B cell (primary cell): Measurements from ENCODE around the gene NPAT. TPM values are rescaled to one million over a fixed set of nuclear protein-coding genes. Genes with fewer than 3 reads are reported as not detected.
"Not testable (repeated sequence)": the region's sequence is repeated elsewhere in the genome, so short reads cannot be mapped to it uniquely, and the experiment has no call there.

Experiments
- ATAC-seq: fragments of 200-7000 bp; cut with Tn5 transposase; one replicate; pipeline ENCODE4 v1.10.0; 2021; ENCODE audit warnings: low read depth, mild to moderate bottlenecking, moderate number of reproducible peaks, moderate library complexity
- CTCF ChIA-PET: fragments of 350-600 bp; sonication (Branson Sonifier 250); formaldehyde crosslinking; loops from one replicate; lab custom pipeline; 2021; ENCODE audit warnings: antibody characterized with exemption, inconsistent platforms; lab: Charles Lee
- POLR2A ChIA-PET: fragments of 350-600 bp; sonication (Branson Sonifier 250); formaldehyde crosslinking; loops from one replicate; lab custom pipeline; 2021; ENCODE audit warnings: antibody characterized with exemption; lab: Charles Lee
- DNase-seq: peaks from one replicate; pipeline ENCODE4 v3.0.0; 2013
- H2AFZ ChIP-seq: 2 replicates; pipeline ENCODE4 v1.6.1; 2012; ENCODE audit warnings: mild to moderate bottlenecking, low read depth, low read length; ENCODE audit not compliant: insufficient read depth, poor library complexity, severe bottlenecking
- H3K27ac ChIP-seq, 2 donors: 1 replicate in 1 of 2; 2 replicates in 1 of 2; pipeline ENCODE4 v1.5.1; 2012 to 2013; ENCODE audit warnings: low read length in 2 of 2, mild to moderate bottlenecking in 2 of 2, moderate library complexity in 1 of 2
- H3K27me3 ChIP-seq, 4 experiments: fragments of 200-600 bp in 1 of 4; sonication (generic) in 1 of 4; replicated peaks in 1 of 4; 1 replicate in 2 of 4; 2 replicates in 2 of 4; pipeline versions ENCODE4 v1.6.1 to v1.7.0; 2013 to 2016; ENCODE audit warnings: low read length in 3 of 4, mild to moderate bottlenecking in 2 of 4, mixed read lengths in 1 of 4, moderate library complexity in 1 of 4; ENCODE audit not compliant: insufficient read depth in 4 of 4, control insufficient read depth in 3 of 4; ENCODE audit errors: control extremely low read depth in 1 of 4
- H3K36me3 ChIP-seq, 2 experiments: replicated peaks in 1 of 2; 1 replicate in 1 of 2; 2 replicates in 1 of 2; pipeline versions ENCODE4 v1.6.1 to v1.7.1; 2013; ENCODE audit warnings: low read length in 1 of 2; ENCODE audit not compliant: insufficient read depth in 2 of 2, control insufficient read depth in 1 of 2; ENCODE audit errors: control extremely low read depth in 1 of 2, extremely low read depth in 1 of 2
- H3K4me1 ChIP-seq, 2 donors: fragments of 200-600 bp in 1 of 2; sonication (generic) in 1 of 2; 1 replicate in 1 of 2; 2 replicates in 1 of 2; pipeline versions ENCODE4 v1.5.1 to v1.6.1; 2013 to 2017; ENCODE audit warnings: low read length in 2 of 2; ENCODE audit not compliant: control insufficient read depth in 2 of 2, insufficient read depth in 2 of 2
- H3K4me2 ChIP-seq: replicated peaks from 2 replicates; pipeline ENCODE3; 2012; ENCODE audit warnings: mild to moderate bottlenecking, low read depth, low read length; ENCODE audit not compliant: poor library complexity, severe bottlenecking
- H3K4me3 ChIP-seq, 5 experiments: fragments of 200-600 bp in 1 of 5; sonication (generic) in 1 of 5; 1 replicate in 3 of 5; 2 replicates in 2 of 5; pipeline versions ENCODE4 v1.5.1 to v1.7.0; 2011 to 2016; ENCODE audit warnings: low read length in 4 of 5, mild to moderate bottlenecking in 4 of 5, low read depth in 2 of 5, control low read depth in 1 of 5, moderate library complexity in 1 of 5; ENCODE audit not compliant: insufficient read depth in 1 of 5; ENCODE audit errors: control extremely low read depth in 1 of 5, extremely low read depth in 1 of 5
- H3K79me2 ChIP-seq: fragments of 200-600 bp; sonication (generic); one replicate; pipeline ENCODE4 v1.6.0; 2016; ENCODE audit warnings: low read length; ENCODE audit not compliant: control insufficient read depth, insufficient read depth
- H3K9ac ChIP-seq: fragments of 200-600 bp; sonication (generic); 2 replicates; pipeline ENCODE4 v1.6.1; 2017; ENCODE audit warnings: mild to moderate bottlenecking, low read length, moderate library complexity
- H3K9me3 ChIP-seq, 3 donors: one replicate each; pipeline versions ENCODE4 v1.6.1 to v1.7.1; 2013; ENCODE audit warnings: low read length in 2 of 3; ENCODE audit not compliant: control insufficient read depth in 2 of 3, insufficient read depth in 1 of 3; ENCODE audit errors: control extremely low read depth in 1 of 3
- H4K20me1 ChIP-seq: 2 replicates; pipeline ENCODE4 v1.6.0; 2012; ENCODE audit warnings: mild to moderate bottlenecking, low read length; ENCODE audit not compliant: insufficient read depth, control insufficient read depth, poor library complexity, severe bottlenecking
- H3K27ac Mint-ChIP-seq: one replicate; pipeline ENCODE4 v1.8.0; 2021; ENCODE audit warnings: mixed read lengths
- H3K27me3 Mint-ChIP-seq: one replicate; pipeline ENCODE4 v1.8.0; 2021; ENCODE audit warnings: mixed read lengths
- H3K4me1 Mint-ChIP-seq: one replicate; pipeline ENCODE4 v1.8.0; 2021; ENCODE audit warnings: mixed read lengths
- H3K4me3 Mint-ChIP-seq: one replicate; pipeline ENCODE4 v1.8.0; 2021; ENCODE audit warnings: mixed read lengths
- H3K9me3 Mint-ChIP-seq: one replicate; pipeline ENCODE4 v1.8.0; 2022; ENCODE audit warnings: mixed read lengths; ENCODE audit not compliant: insufficient read depth
- EZH2 ChIP-seq: IDR thresholded peaks from 2 replicates; pipeline ENCODE4 v1.6.1; 2012; ENCODE audit warnings: borderline replicate concordance, low read depth, mild to moderate bottlenecking, moderate library complexity, low read length; ENCODE audit not compliant: insufficient read depth, poor library complexity, severe bottlenecking
- WGBS: methylation state at CpG from one replicate; pipeline ENCODE4 v1.1.5; 2013; ENCODE audit warnings: missing lambda C conversion rate; ENCODE audit not compliant: insufficient coverage; 5-methylcytosine and 5-hydroxymethylcytosine counted together
- intact Hi-C: fragments of 100-400 bp; cut with micrococcal nuclease; formaldehyde crosslinking; loops from one replicate; pipeline ENCODE4 v1.10.0; 2022
- polyA plus RNA-seq: library from polyadenylated mRNA; depleted of rRNA; stranded (reverse); fragments of >200 nt; gene quantifications from 2 replicates; pipeline ENCODE4 v1.2.3, GENCODE V29; 2012
- total RNA-seq, 2 donors: library from RNA; stranded (reverse); fragments of 120-200 nt in 1 of 2; gene quantifications; 1 replicate in 1 of 2; 2 replicates in 1 of 2; pipeline versions ENCODE4 v1.2.3 to v1.2.4, GENCODE V29; 2013 to 2022
- TF ChIP-seq, protein P1 (sequence below): fragments of 200-600 bp; IDR thresholded peaks from one replicate; pipeline ENCODE4 v1.8.0; 2022; ENCODE audit warnings: antibody characterized with exemption, mild to moderate bottlenecking

The NPAT gene
- total and polyA plus RNA-seq, 2 donors (not counting 1 experiment from before 2014, with no cell fraction given) = 8.8 to 51.7 TPM

- Mint-ChIP-seq H3K27ac (peak within 1 kb of the TSS; percentile 78), H3K4me3 (peak within 1 kb of the TSS; percentile 92), H3K4me1 (peaks cover 34% of the 10 kb centered on the region), H3K9me3 (no peaks in the 10 kb centered on the region), H3K27me3 (no peaks in the 10 kb centered on the region)
- ChIA-PET CTCF (interaction anchor here (0.7 to 1.1 kb wide), 2 partner anchors 102 to 112 kb away, joined by 3 read pairs; partner anchors contain the start of genes ATM, CUL5 and NPAT), POLR2A (interaction anchor here (0.6 to 0.7 kb wide), 2 partner anchors 22 to 91 kb away, joined by 7 to 10 read pairs; no protein-coding TSS in a partner anchor)
- H3K27ac ChIP-seq = peak within 1 kb of the TSS; percentile 46 to 53
- H3K4me1 ChIP-seq = peaks cover 17 to 26% of the 10 kb centered on the region in 2 donors
- peak within 1 kb of the TSS; percentile 60 to 93 (median 86) for H3K4me3 ChIP-seq
- ATAC-seq (peak; percentile 100), DNase-seq (peak; percentile 92)
- H3K79me2 ChIP-seq = peaks cover 52% of the 10 kb centered on the region
- H2AFZ ChIP-seq = peak within 1 kb of the TSS; percentile 97
- H4K20me1 ChIP-seq = no peaks in the 10 kb centered on the region
- H3K36me3 ChIP-seq = no peaks in the 10 kb centered on the region
- H3K4me2 ChIP-seq = peak within 1 kb of the TSS; percentile 78
- peak within 1 kb of the TSS; percentile 82 for H3K9ac ChIP-seq
- intact Hi-C loops = loop anchor here (1.0 to 10.0 kb wide), 9 partner anchors 41 to 664 kb away; partner anchors contain the start of genes C11orf65, CUL5, CWF19L2 and NPAT
- TF ChIP-seq, protein P1, sequence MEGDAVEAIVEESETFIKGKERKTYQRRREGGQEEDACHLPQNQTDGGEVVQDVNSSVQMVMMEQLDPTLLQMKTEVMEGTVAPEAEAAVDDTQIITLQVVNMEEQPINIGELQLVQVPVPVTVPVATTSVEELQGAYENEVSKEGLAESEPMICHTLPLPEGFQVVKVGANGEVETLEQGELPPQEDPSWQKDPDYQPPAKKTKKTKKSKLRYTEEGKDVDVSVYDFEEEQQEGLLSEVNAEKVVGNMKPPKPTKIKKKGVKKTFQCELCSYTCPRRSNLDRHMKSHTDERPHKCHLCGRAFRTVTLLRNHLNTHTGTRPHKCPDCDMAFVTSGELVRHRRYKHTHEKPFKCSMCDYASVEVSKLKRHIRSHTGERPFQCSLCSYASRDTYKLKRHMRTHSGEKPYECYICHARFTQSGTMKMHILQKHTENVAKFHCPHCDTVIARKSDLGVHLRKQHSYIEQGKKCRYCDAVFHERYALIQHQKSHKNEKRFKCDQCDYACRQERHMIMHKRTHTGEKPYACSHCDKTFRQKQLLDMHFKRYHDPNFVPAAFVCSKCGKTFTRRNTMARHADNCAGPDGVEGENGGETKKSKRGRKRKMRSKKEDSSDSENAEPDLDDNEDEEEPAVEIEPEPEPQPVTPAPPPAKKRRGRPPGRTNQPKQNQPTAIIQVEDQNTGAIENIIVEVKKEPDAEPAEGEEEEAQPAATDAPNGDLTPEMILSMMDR = peak; percentile 36
- TF ChIP-seq EZH2 = no peak
- no peaks in the 10 kb centered on the region for H3K27me3 ChIP-seq
- WGBS = under 1% methylated on average over 66 of the region's 73 CpGs
- no peaks in the 10 kb centered on the region for H3K9me3 ChIP-seq
These were observed 100.9 kb downstream of the NPAT start, which contains the start of gene ACAT1 for GRCh38 chr11:108121274-108122155. Gene ACAT1 (plus strand): TSS chr11:108121567. CDS start chr11:108121607, 40 bp downstream.

DNA sequence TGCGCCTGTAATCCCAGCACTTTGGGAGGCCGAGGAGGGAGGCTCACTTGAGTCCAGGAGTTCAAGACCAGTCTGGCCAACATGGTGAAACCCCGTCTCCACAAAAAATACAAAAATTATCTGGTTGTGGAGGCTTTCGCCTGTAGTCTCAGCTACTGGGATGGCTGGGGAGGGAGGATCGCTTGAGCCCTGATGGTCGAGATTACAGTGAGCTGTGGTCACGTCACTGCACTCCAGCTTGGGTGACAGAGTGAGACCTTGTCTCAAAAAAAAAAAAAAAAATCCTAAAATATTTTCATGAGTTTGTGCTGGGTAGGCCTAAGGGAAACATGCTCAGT is 101.5 kb downstream of the NPAT start:
- Histone ChIP-seq H3K27ac (peak overlapping the region; percentile 46 to 53), H3K4me1 (peaks cover 17 to 26% of the 10 kb centered on the region in 2 donors), H3K79me2 (peaks cover 46% of the 10 kb centered on the region), H2AFZ (peak overlapping the region; percentile 97), H3K4me3 (peak overlapping the region; percentile 21 to 93 (median 86)), H3K9ac (peak overlapping the region; percentile 82), H3K4me2 (peak overlapping the region; percentile 78)
- DNase-seq, H4K20me1 ChIP-seq, H3K36me3 ChIP-seq, H3K9me3 ChIP-seq, H3K9me3 Mint-ChIP-seq, H3K27me3 Mint-ChIP-seq, H3K27me3 ChIP-seq, ATAC-seq: not testable (repeated sequence)
- ChIA-PET POLR2A (interaction anchor here (0.7 kb wide), 1 partner anchor 92 kb away, joined by 7 read pairs; no protein-coding TSS in a partner anchor), CTCF (interaction anchor here (1.1 kb wide), 1 partner anchor 112 kb away, joined by 3 read pairs; the partner anchor contains the start of gene CUL5)
- Mint-ChIP-seq H3K4me1 (peaks cover 34% of the 10 kb centered on the region), H3K4me3 (peak overlapping the region; percentile 92), H3K27ac (peak overlapping the region; percentile 78)
- WGBS = 93% methylated on average over 2 of the region's 7 CpGs
- intact Hi-C loops = loop anchor here (1.0 to 10.0 kb wide), 9 partner anchors 41 to 664 kb away; partner anchors contain the start of genes C11orf65, CUL5, CWF19L2 and NPAT
